GM12878 (cell line): ENCODE measurements around the gene POMT1. TPM values are rescaled to one million over a fixed set of nuclear protein-coding genes. Genes with fewer than 3 reads are reported as not detected.
"Not testable (repeated sequence)": the region's sequence is repeated elsewhere in the genome, so short reads cannot be mapped to it uniquely, and the experiment has no call there.

Source experiments
- ATAC-seq: fragments of 200-7000 bp; cut with Tn5 transposase; 3 replicates; pipeline ENCODE4 v1.9.1; 2020; ENCODE audit warnings: mild to moderate bottlenecking, moderate library complexity
- BruUV-seq: library from RNA; stranded (reverse); fragments of 400-500 nt; replicated peaks from 2 replicates; lab custom pipeline; 2021; lab: Mats Ljungman, UMichigan
- CTCF ChIA-PET: fragments of 300-600 bp; sonication (Branson Sonifier 250); formaldehyde crosslinking; extraction: SDS; loops from one replicate; lab custom pipeline; 2021; ENCODE audit warnings: inconsistent platforms; lab: Yijun Ruan, JAX
- POLR2A ChIA-PET: fragments of 350-600 bp; formaldehyde crosslinking; extraction: SDS; loops from one replicate; lab custom pipeline; 2021; ENCODE audit warnings: inconsistent platforms; lab: Charles Lee
- RAD21 ChIA-PET: fragments of 300-600 bp; sonication (Branson Sonifier 250); formaldehyde crosslinking; loops from one replicate; lab custom pipeline; 2023; ENCODE audit warnings: antibody characterized with exemption; ENCODE audit not compliant: unreplicated experiment; lab: Charles Lee
- SMC1A ChIA-PET: fragments of 300-600 bp; sonication (Branson Sonifier 250); formaldehyde crosslinking; loops from one replicate; lab custom pipeline; 2023; ENCODE audit not compliant: unreplicated experiment, uncharacterized antibody; lab: Charles Lee
- DNase-seq: peaks from one replicate; pipeline ENCODE4 v3.0.0-alpha.2; 2011; ENCODE audit warnings: low read depth, low spot score
- FAIRE-seq: peaks from 3 replicates; lab custom pipeline; 2011; peaks lifted over from hg19 to GRCh38; lab: Jason Lieb, UNC
- H2AFZ ChIP-seq: 2 replicates; pipeline ENCODE4 v1.6.0; 2011; ENCODE audit warnings: low read depth, low read length, control low read depth; ENCODE audit not compliant: control insufficient read depth
- H3K27ac ChIP-seq: 2 replicates; pipeline ENCODE4 v1.5.1; 2011; ENCODE audit warnings: control low read depth; ENCODE audit not compliant: control insufficient read depth, insufficient read depth
- H3K27me3 ChIP-seq, 2 experiments: replicated peaks in 1 of 2; 2 replicates each; pipeline versions ENCODE4 v1.6.0 to v1.6.1; 2011; ENCODE audit warnings: low read length in 1 of 2; ENCODE audit not compliant: control insufficient read depth in 2 of 2, insufficient read depth in 2 of 2
- H3K36me3 ChIP-seq, 2 experiments: 2 replicates each; pipeline ENCODE4 v1.5.1; 2011; ENCODE audit warnings: low read length in 1 of 2; ENCODE audit not compliant: control insufficient read depth in 2 of 2, insufficient read depth in 2 of 2
- H3K4me1 ChIP-seq: 2 replicates; pipeline ENCODE4 v1.6.1; 2011; ENCODE audit warnings: mild to moderate bottlenecking, low read length, moderate library complexity, mixed read lengths; ENCODE audit not compliant: control insufficient read depth, insufficient read depth
- H3K4me2 ChIP-seq: 2 replicates; pipeline ENCODE4 v1.6.0; 2011; ENCODE audit warnings: control low read depth; ENCODE audit not compliant: control insufficient read depth, insufficient read depth
- H3K4me3 ChIP-seq: fragments of 200-600 bp; sonication (generic); 2 replicates; pipeline ENCODE4 v1.5.1; 2016
- H3K79me2 ChIP-seq: 2 replicates; pipeline ENCODE4 v1.6.0; 2011; ENCODE audit warnings: low read length; ENCODE audit not compliant: control insufficient read depth, insufficient read depth
- H3K9ac ChIP-seq: 2 replicates; pipeline ENCODE4 v1.8.0; 2011; ENCODE audit warnings: low read length, control low read depth, mixed read lengths; ENCODE audit not compliant: control insufficient read depth, insufficient read depth
- H3K9me3 ChIP-seq: replicated peaks from 3 replicates; pipeline ENCODE4 v1.5.1; 2011; ENCODE audit warnings: mild to moderate bottlenecking, low read length; ENCODE audit not compliant: control insufficient read depth, insufficient read depth
- H4K20me1 ChIP-seq: 2 replicates; pipeline ENCODE4 v1.6.0; 2011; ENCODE audit not compliant: control insufficient read depth, insufficient read depth
- BCLAF1 ChIP-seq: fragments of 450-650 bp; IDR thresholded peaks from 2 replicates; pipeline ENCODE4 v1.6.1; 2017; ENCODE audit warnings: antibody characterized with exemption, mild to moderate bottlenecking, moderate library complexity
- BMI1 ChIP-seq: fragments of 450-650 bp; IDR thresholded peaks from 2 replicates; pipeline ENCODE4 v1.6.1; 2016; ENCODE audit warnings: mild to moderate bottlenecking, moderate library complexity, borderline replicate concordance
- CBX3 ChIP-seq: fragments of 200-600 bp; sonication (generic); IDR thresholded peaks from 2 replicates; pipeline ENCODE4 v1.6.1; 2016; ENCODE audit warnings: low read depth, borderline replicate concordance
- CEBPB ChIP-seq, 2 experiments: fragments of 150-350 bp in 1 of 2; IDR thresholded peaks; 2 replicates each; pipeline ENCODE4 v1.6.1; 2012 to 2014; ENCODE audit warnings: low read depth in 2 of 2, low read length in 2 of 2, borderline replicate concordance in 1 of 2, inconsistent platforms in 1 of 2
- CREM ChIP-seq: IDR thresholded peaks from 2 replicates; pipeline ENCODE4 v1.6.1; 2014; ENCODE audit warnings: antibody characterized with exemption, low read depth
- GATAD2B ChIP-seq: fragments of 450-650 bp; conservative IDR thresholded peaks from 2 replicates; pipeline ENCODE4 v1.6.1; 2017; ENCODE audit warnings: low read depth, mild to moderate bottlenecking, moderate library complexity
- IKZF2 ChIP-seq, 2 experiments: fragments of 450-650 bp; IDR thresholded peaks; 2 replicates each; pipeline ENCODE4 v1.6.1; 2017; ENCODE audit warnings: mild to moderate bottlenecking in 2 of 2, moderate library complexity in 2 of 2
- IRF3 ChIP-seq: fragments of 450-650 bp; IDR thresholded peaks from 2 replicates; pipeline ENCODE4 v1.6.1; 2014; ENCODE audit warnings: mild to moderate bottlenecking
- IRF4 ChIP-seq: IDR thresholded peaks from 2 replicates; pipeline ENCODE4 v1.6.1; 2011; ENCODE audit warnings: low read depth, low read length
- MAX ChIP-seq: IDR thresholded peaks from 2 replicates; pipeline ENCODE4 v1.6.1; 2012; ENCODE audit warnings: low read depth, low read length, improper control_type of control experiment
- SIN3A ChIP-seq: IDR thresholded peaks from 2 replicates; pipeline ENCODE4 v1.6.1; 2012; ENCODE audit warnings: low read depth, low read length, improper control_type of control experiment
- ZNF592 ChIP-seq: fragments of 450-650 bp; IDR thresholded peaks from 2 replicates; pipeline ENCODE4 v1.6.1; 2017; ENCODE audit warnings: mild to moderate bottlenecking, moderate library complexity
- WGBS: methylation state at CpG from one replicate; pipeline ENCODE4 v1.1.6; 2016; ENCODE audit warnings: low lambda C conversion rate; ENCODE audit not compliant: insufficient replicate concordance, insufficient coverage; ENCODE audit errors: missing lambda C conversion rate; 5-methylcytosine and 5-hydroxymethylcytosine counted together
- in situ Hi-C: fragments of 300-500 bp; cut with MboI; formaldehyde crosslinking; loops from 9 replicates; pipeline ENCODE4 v1.14.3; 2018; ENCODE audit warnings: mixed read lengths
- intact Hi-C: fragments of 100-400 bp; cut with micrococcal nuclease; formaldehyde crosslinking; loops from one replicate; pipeline ENCODE4 v1.14.2; 2022; ENCODE audit not compliant: unreplicated experiment
- polyA plus RNA-seq, 11 experiments: library from polyadenylated mRNA; depleted of rRNA in 4 of 11; unstranded in 6 of 11; stranded (reverse) in 5 of 11; fragments of >200 nt; fragmentation: Nextera tagmentation in 4 of 11; fragmentation: Illumina TruSeq in 1 of 11; extraction: Ambion mirVana in 4 of 11; extraction: Trizol in 1 of 11; gene quantifications; 1 replicate in 1 of 11; 2 replicates in 10 of 11; pipeline versions ENCODE4 v1.2.1 to v1.2.3, GENCODE V29; 2011 to 2016; ENCODE audit warnings: inconsistent platforms in 2 of 11, missing spikeins in 2 of 11, low read depth in 1 of 11
- total RNA-seq, 4 experiments: library from RNA; depleted of rRNA in 3 of 4; stranded (reverse); fragments of >200 nt in 3 of 4; fragmentation: Illumina TruSeq in 1 of 4; extraction: Trizol in 1 of 4; gene quantifications; 2 replicates each; pipeline versions ENCODE4 v1.2.1 to v1.2.3, GENCODE V29; 2013 to 2021

POMT1 gene
- total and polyA plus RNA-seq, 10 of the 15 experiments (the other 5 are each of a cell fraction or from before 2014, with no cell fraction given), result 1.2 to 19.2 (median 12.6) TPM

GRCh38 chr9:131470581-131470991, 32.1 kb upstream of the POMT1 start (continued):
- TF ChIP-seq ZNF592, result no peak
- TF ChIP-seq CBX3, result no peak
- TF ChIP-seq IRF4, result no peak
- TF ChIP-seq IKZF2 (IDR thresholded peaks at IDR 0.05), result no peak
- TF ChIP-seq BCLAF1, result no peak
- TF ChIP-seq MAX, result no peak
- no peak for TF ChIP-seq IRF3
- no peak for TF ChIP-seq BMI1
- TF ChIP-seq SIN3A, result no peak
- no peak for TF ChIP-seq CREM
- TF ChIP-seq GATAD2B, result no peak
- no peak for TF ChIP-seq CEBPB (IDR thresholded peaks at IDR 0.05; ENCODE audit: borderline replicate concordance in 1 of 2, low read depth in 2 of 2, low read length in 2 of 2)

- H3K79me2 ChIP-seq, result not testable (repeated sequence)
These were observed 30.6 kb upstream of the POMT1 start for GRCh38 chr9:131472085-131472484.

More at GRCh38 chr9:131472085-131472484, 30.6 kb upstream of the POMT1 start:
- CTCF ChIA-PET, H3K9me3 ChIP-seq, FAIRE-seq, intact Hi-C loops, H3K4me2 ChIP-seq, H4K20me1 ChIP-seq, DNase-seq, POLR2A ChIA-PET, H3K9ac ChIP-seq, H3K4me1 ChIP-seq, SMC1A ChIA-PET, BruUV-seq, H3K4me3 ChIP-seq, H3K27me3 ChIP-seq, in situ Hi-C loops, ATAC-seq, H3K27ac ChIP-seq, RAD21 ChIA-PET, H2AFZ ChIP-seq: not testable (repeated sequence)
- 98% methylated on average over 5 of the region's 5 CpGs for whole genome bisulfite sequencing
- H3K36me3 ChIP-seq, result peaks cover 34 to 63% of the 10 kb centered on the region in 2 experiments; a peak in 3 of 4 replicates
